Vagina (tissue), 2 donors: ENCODE data around the gene NCAM2. TPM values are rescaled to one million over a fixed set of nuclear protein-coding genes. Genes with fewer than 3 reads are reported as not detected.

Source experiments
- DNase-seq, 2 donors: peaks; one replicate each; pipeline ENCODE4 v3.0.0-alpha.2; 2017; ENCODE audit errors: extremely low spot score in 2 of 2
- H3K27ac ChIP-seq: fragments of 200-600 bp; sonication (generic); one replicate; pipeline ENCODE4 v1.5.1; 2019
- H3K27me3 ChIP-seq: fragments of 200-600 bp; sonication (generic); one replicate; pipeline ENCODE4 v1.5.1; 2019
- H3K36me3 ChIP-seq, 2 donors: fragments of 200-600 bp; sonication (generic); one replicate each; pipeline ENCODE4 v1.5.1; 2017 to 2019
- H3K4me1 ChIP-seq: fragments of 200-600 bp; sonication (generic); one replicate; pipeline ENCODE4 v1.5.1; 2019
- H3K4me3 ChIP-seq, 2 donors: fragments of 200-600 bp; sonication (generic); 1 replicate in 1 of 2; 2 replicates in 1 of 2; pipeline ENCODE4 v1.5.1; 2016 to 2019
- H3K9me3 ChIP-seq: fragments of 200-600 bp; sonication (generic); one replicate; pipeline ENCODE4 v1.5.1; 2019
- POLR2A ChIP-seq, 2 donors: fragments of 450-650 bp; IDR thresholded peaks; one replicate each; pipeline ENCODE4 v1.6.1; 2017; ENCODE audit warnings: antibody characterized with exemption in 2 of 2, mild to moderate bottlenecking in 2 of 2, moderate library complexity in 2 of 2
- POLR2AphosphoS5 ChIP-seq, 2 donors: sonication (generic); formaldehyde crosslinking; IDR thresholded peaks; one replicate each; pipeline ENCODE4 v1.9.0; 2017; ENCODE audit warnings: antibody characterized with exemption in 2 of 2, mild to moderate bottlenecking in 2 of 2, low read depth in 1 of 2; ENCODE audit not compliant: insufficient read depth in 1 of 2
- intact Hi-C: fragments of 100-400 bp; cut with DNase I; formaldehyde crosslinking; loops from one replicate; pipeline ENCODE4 v1.15.1; 2023
- total RNA-seq: library from RNA; depleted of rRNA; stranded (reverse); fragments of >200 nt; gene quantifications from one replicate; pipeline ENCODE4 v1.2.3, GENCODE V29; 2016
- TF ChIP-seq, protein P1 (sequence below), 3 experiments: fragments of 450-650 bp in 2 of 3; fragments of 200-600 bp in 1 of 3; sonication (generic) in 1 of 3; IDR thresholded peaks; one replicate each; pipeline ENCODE4 v1.5.1; 2017 to 2019; ENCODE audit warnings: antibody characterized with exemption in 3 of 3, mild to moderate bottlenecking in 2 of 3, moderate library complexity in 2 of 3

The NCAM2 gene
- total RNA-seq, 1 donor from 2014 or later = 4.7 TPM

DNA sequence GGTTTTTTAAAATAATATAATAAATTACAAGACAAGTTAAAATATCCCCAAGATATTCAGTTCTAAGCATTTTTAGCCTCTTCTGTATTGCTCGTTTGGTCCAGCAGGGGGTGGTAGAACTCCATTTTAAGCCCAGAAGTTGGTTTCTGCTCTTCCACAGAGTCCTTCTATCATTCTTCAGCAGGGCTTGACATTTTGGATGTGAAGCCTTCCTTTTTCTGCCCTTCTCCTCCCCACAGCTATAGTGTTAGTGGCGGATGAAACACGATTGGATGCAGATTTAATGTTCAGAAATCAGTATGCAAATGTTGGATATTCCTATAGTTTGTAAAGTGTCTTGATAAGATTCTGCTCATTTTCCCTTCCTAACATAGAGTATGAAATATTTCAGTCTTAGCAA lies 1.4 kb downstream of the NCAM2 start:
- no peak for DNase-seq
- H3K27me3 ChIP-seq = no peaks in the 10 kb centered on the region
- no peak overlapping the region for H3K4me3 ChIP-seq
- H3K4me1 ChIP-seq = peaks cover 18% of the 10 kb centered on the region
- H3K36me3 ChIP-seq = no peaks in the 10 kb centered on the region
- no peaks in the 10 kb centered on the region for H3K9me3 ChIP-seq
- intact Hi-C loops = no loop called here
- H3K27ac ChIP-seq = peak overlapping the region; percentile 6
- TF ChIP-seq, protein P1, sequence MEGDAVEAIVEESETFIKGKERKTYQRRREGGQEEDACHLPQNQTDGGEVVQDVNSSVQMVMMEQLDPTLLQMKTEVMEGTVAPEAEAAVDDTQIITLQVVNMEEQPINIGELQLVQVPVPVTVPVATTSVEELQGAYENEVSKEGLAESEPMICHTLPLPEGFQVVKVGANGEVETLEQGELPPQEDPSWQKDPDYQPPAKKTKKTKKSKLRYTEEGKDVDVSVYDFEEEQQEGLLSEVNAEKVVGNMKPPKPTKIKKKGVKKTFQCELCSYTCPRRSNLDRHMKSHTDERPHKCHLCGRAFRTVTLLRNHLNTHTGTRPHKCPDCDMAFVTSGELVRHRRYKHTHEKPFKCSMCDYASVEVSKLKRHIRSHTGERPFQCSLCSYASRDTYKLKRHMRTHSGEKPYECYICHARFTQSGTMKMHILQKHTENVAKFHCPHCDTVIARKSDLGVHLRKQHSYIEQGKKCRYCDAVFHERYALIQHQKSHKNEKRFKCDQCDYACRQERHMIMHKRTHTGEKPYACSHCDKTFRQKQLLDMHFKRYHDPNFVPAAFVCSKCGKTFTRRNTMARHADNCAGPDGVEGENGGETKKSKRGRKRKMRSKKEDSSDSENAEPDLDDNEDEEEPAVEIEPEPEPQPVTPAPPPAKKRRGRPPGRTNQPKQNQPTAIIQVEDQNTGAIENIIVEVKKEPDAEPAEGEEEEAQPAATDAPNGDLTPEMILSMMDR (IDR thresholded peaks at IDR 0.05) = peak; percentile 20 to 66 (median 63)
- no peak for TF ChIP-seq POLR2AphosphoS5 (IDR thresholded peaks at IDR 0.05; ENCODE audit: insufficient read depth in 1 of 2, low read depth in 1 of 2)

DNA sequence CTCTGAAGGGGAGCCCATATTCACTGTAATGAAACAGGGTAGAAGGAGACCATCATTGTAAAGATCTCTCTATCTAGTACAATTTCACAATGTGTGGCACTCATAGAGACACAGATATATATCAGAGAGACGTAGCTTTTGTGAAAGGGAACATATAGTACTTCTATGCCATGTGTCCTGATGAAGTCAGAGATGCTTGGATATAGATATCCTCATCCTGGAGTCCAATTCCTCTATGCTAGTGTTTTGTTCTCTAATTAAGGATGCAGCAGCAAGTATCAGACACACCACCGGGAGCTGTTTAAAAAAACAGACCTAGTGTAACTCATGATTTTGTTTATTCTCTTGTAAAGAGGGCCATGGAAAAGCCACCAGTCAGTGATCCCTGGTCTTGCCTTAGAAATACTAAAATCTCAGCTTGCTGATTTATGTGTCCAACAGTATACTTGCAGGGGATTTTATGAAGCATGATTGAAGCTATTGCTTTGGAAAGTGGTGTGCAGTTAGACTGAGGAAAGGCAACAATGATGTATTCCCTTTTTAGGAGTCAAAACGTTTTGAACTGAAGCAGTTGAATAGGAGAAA lies 2.5 kb downstream of the NCAM2 start:
- H3K4me3 ChIP-seq = no peak overlapping the region
- DNase-seq = no peak
- no peaks in the 10 kb centered on the region for H3K36me3 ChIP-seq
- no peak for TF ChIP-seq POLR2A (IDR thresholded peaks at IDR 0.05)
- H3K9me3 ChIP-seq = no peaks in the 10 kb centered on the region
- H3K27me3 ChIP-seq = no peaks in the 10 kb centered on the region
- peaks cover 18% of the 10 kb centered on the region for H3K4me1 ChIP-seq
- intact Hi-C loops = no loop called here
- no peak overlapping the region for H3K27ac ChIP-seq

DNA sequence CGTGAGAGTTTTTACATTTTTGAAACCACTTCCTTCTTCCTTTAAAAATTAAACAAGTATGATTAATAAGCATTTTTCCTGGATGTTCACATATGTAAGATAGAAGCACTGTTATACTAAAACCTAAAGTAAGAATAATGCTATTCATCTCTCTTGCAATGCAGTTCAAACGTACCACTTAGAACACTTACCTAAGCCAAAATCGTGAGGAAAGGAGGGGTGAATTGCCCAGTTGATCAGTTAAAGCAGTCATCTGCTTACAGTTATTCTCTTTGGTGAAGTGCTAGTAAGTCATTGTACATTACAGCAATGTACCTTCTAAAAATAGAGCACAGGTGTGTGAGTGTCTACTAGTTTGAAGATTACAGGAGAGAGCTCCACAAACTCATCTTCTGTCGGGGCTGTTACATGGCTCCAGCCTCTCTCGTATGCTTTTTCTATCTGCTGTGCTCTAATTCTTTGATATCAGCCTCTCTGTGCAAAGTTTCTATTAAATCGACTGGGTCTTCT lies 3.4 kb downstream of the NCAM2 start:
- Histone ChIP-seq H3K4me1 (peaks cover 13% of the 10 kb centered on the region), H3K9me3 (no peaks in the 10 kb centered on the region), H3K36me3 (no peaks in the 10 kb centered on the region), H3K27me3 (no peaks in the 10 kb centered on the region), H3K4me3 (no peak overlapping the region), H3K27ac (no peak overlapping the region)
- no peak for DNase-seq
- intact Hi-C loops = no loop called here
- TF ChIP-seq POLR2A (IDR thresholded peaks at IDR 0.05) (no peak), POLR2AphosphoS5 (IDR thresholded peaks at IDR 0.05; ENCODE audit: insufficient read depth in 1 of 2, low read depth in 1 of 2) (no peak)
- TF ChIP-seq, protein P1 (IDR thresholded peaks at IDR 0.05) = no peak

DNA sequence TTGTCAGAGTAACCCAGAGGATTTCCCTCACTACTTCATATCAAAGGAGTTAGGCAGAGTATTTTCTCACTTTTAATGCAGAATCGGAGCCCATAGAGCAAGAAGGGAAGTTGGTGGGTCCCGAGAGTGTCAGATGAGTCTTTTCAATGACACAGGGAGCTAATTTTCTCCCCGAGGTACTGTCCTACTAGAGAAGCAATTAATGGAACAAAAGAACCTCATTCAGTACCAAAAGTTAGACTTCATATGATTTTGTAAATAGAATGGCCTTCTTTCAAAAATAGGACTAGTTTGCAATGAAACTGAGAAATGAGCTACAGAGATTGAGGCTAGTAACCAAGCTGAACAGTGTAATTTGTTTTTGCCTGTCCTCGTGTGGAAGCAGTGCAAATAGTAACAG lies 3.9 kb downstream of the NCAM2 start:
- Histone ChIP-seq H3K36me3 (no peaks in the 10 kb centered on the region), H3K4me1 (peaks cover 8% of the 10 kb centered on the region), H3K27me3 (no peaks in the 10 kb centered on the region), H3K4me3 (no peak overlapping the region), H3K27ac (no peak overlapping the region), H3K9me3 (no peaks in the 10 kb centered on the region)
- TF ChIP-seq POLR2A (IDR thresholded peaks at IDR 0.05) (no peak), POLR2AphosphoS5 (IDR thresholded peaks at IDR 0.05; ENCODE audit: insufficient read depth in 1 of 2, low read depth in 1 of 2) (no peak)
- TF ChIP-seq, protein P1 (IDR thresholded peaks at IDR 0.05) = no peak
- no peak for DNase-seq
- intact Hi-C loops = no loop called here

DNA sequence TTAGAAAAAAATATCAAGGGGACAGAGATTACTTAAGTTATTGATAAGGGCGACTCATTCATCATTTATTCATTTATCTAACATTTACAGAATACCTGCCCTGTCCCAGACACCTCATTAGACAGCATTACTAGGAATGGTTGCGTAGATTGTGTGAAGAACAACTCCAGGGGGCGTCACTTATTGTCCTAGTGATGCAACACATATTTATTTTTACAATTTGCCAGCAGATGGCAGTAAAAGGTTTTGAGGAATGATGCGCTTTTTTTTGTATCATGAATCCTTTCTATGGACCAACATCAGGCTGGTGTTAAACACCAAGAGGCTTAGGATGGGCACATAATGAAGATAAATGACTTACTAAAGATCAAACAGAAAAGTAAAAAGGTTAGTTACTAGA lies 5.5 kb downstream of the NCAM2 start:
- no peak for DNase-seq
- H3K27ac ChIP-seq = no peak overlapping the region
- H3K4me1 ChIP-seq = no peaks in the 10 kb centered on the region
- no peak for TF ChIP-seq POLR2AphosphoS5 (IDR thresholded peaks at IDR 0.05; ENCODE audit: insufficient read depth in 1 of 2, low read depth in 1 of 2)
- TF ChIP-seq POLR2A (IDR thresholded peaks at IDR 0.05) = no peak
- TF ChIP-seq, protein P1 (IDR thresholded peaks at IDR 0.05) = no peak
- H3K9me3 ChIP-seq = no peaks in the 10 kb centered on the region
- intact Hi-C loops = no loop called here
- no peaks in the 10 kb centered on the region for H3K27me3 ChIP-seq
- H3K4me3 ChIP-seq = no peak overlapping the region
- H3K36me3 ChIP-seq = no peaks in the 10 kb centered on the region
